ENCODE results near the gene MPPED1. TPM values are rescaled to one million over a fixed set of nuclear protein-coding genes. Genes with fewer than 3 reads are reported as not detected.

MPPED1 gene
- total RNA-seq, 4 donors from 2014 or later, result 0.23 to 0.99 (median 0.80) TPM; not detected in 1

DNA sequence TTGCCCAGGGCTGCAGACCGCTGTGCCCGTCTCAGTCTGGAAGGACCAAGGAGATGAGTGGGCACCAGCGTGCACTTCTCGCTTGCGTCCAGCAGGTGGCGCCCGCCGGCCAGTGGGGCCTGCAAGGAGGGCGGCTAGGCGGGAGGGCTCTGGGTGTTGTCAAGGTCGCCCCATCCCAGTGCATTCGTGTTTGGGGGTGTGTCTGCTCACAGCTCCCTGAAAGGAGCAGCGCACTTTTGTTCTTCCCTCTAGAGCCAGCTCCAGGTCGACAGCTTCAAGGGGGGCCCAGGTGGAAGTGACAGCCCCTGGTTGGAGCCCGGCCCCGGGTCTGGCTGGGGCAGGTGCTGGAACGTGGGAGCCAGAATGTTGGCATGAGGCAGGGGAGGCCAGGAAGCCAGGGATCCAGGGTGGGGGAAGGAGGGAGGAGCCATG, 23.4 kb upstream of the MPPED1 start:
- H3K27me3 ChIP-seq, result peaks cover 36% of the 10 kb centered on the region
- H3K36me3 ChIP-seq, result no peaks in the 10 kb centered on the region
- no peak overlapping the region for H3K27ac ChIP-seq
- H3K9me3 ChIP-seq, result no peaks in the 10 kb centered on the region
- peak; percentile 78 to 88 for DNase-seq (ENCODE audit: low spot score in 2 of 2)
- 5% methylated on average over 15 of the region's 17 CpGs for WGBS
- TF ChIP-seq POLR2A (IDR thresholded peaks at IDR 0.05), result no peak
- TF ChIP-seq, protein P1, sequence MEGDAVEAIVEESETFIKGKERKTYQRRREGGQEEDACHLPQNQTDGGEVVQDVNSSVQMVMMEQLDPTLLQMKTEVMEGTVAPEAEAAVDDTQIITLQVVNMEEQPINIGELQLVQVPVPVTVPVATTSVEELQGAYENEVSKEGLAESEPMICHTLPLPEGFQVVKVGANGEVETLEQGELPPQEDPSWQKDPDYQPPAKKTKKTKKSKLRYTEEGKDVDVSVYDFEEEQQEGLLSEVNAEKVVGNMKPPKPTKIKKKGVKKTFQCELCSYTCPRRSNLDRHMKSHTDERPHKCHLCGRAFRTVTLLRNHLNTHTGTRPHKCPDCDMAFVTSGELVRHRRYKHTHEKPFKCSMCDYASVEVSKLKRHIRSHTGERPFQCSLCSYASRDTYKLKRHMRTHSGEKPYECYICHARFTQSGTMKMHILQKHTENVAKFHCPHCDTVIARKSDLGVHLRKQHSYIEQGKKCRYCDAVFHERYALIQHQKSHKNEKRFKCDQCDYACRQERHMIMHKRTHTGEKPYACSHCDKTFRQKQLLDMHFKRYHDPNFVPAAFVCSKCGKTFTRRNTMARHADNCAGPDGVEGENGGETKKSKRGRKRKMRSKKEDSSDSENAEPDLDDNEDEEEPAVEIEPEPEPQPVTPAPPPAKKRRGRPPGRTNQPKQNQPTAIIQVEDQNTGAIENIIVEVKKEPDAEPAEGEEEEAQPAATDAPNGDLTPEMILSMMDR (IDR thresholded peaks at IDR 0.05), result peak; percentile 75 to 99
- peaks cover 7% of the 10 kb centered on the region for H3K4me1 ChIP-seq
- H3K4me3 ChIP-seq, result no peak overlapping the region

DNA sequence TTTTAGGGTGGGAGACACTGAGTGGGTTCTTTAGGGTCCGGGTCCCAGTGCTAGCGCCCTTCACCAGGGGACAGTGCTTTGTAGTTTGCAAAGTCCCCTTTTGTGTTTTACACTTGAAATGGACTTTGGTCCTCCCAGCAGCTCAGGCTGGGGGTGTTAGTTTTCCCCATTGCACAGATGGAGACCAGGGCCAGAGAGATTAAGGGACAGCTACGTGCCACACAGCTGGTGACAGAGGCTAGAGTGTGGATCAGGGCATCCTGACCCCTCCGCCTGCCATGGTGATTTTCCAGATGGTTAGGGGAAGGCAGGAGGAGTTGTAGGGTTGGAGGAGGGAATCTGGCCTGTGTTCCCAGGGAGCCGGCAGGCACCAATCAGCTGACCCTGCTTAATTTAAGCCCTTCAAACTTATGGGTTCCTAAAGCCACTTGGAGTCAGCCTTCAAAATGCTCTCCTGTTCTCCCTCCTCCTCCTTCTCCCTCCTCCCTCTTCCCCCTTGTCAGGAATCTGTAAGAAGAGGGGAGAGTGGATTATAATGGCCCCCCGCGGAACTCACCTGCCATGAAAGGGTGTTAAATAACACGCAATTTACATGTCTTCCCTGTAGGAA, 22.5 kb upstream of the MPPED1 start:
- Histone ChIP-seq H3K36me3 (no peaks in the 10 kb centered on the region), H3K27me3 (peaks cover 36% of the 10 kb centered on the region), H3K27ac (no peak overlapping the region), H3K4me3 (no peak overlapping the region), H3K9me3 (no peaks in the 10 kb centered on the region), H3K4me1 (peaks cover 7% of the 10 kb centered on the region)
- TF ChIP-seq POLR2AphosphoS5 (IDR thresholded peaks at IDR 0.05) (no peak), POLR2A (IDR thresholded peaks at IDR 0.05) (no peak), EP300 (IDR thresholded peaks at IDR 0.05) (no peak)
- TF ChIP-seq, protein P1 (IDR thresholded peaks at IDR 0.05), result no peak
- peak in 1 of 2 donors; percentile 14 for DNase-seq (ENCODE audit: low spot score in 2 of 2)
- WGBS, result 74% methylated on average over 8 of the region's 8 CpGs

DNA sequence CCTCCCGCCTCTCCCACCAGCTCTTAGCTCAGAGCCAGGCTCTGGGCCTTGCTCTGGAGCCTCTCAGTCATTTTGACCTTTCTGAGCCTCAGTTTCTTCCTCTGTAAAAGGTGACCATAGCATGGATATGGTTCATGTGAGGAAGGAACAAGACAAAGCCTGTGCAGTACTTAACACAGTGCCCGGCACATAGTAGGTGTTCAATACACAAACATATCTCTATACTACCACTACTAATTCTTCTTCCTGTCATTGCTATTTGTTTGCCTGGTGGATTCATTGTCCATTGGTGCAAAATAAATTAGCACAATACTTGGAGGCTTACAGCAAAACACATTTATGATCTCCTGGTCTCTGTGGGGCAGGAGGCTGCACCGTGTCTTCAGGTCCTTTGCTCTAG, 21.6 kb upstream of the MPPED1 start:
- Histone ChIP-seq H3K4me3 (no peak overlapping the region), H3K36me3 (no peaks in the 10 kb centered on the region), H3K4me1 (peaks cover 7% of the 10 kb centered on the region), H3K27ac (no peak overlapping the region), H3K27me3 (peaks cover 31% of the 10 kb centered on the region), H3K9me3 (no peaks in the 10 kb centered on the region)
- TF ChIP-seq POLR2A (IDR thresholded peaks at IDR 0.05) (no peak), EP300 (IDR thresholded peaks at IDR 0.05) (no peak), POLR2AphosphoS5 (IDR thresholded peaks at IDR 0.05) (no peak)
- TF ChIP-seq, protein P1 (IDR thresholded peaks at IDR 0.05), result no peak
- peak in 1 of 2 donors; percentile 3 for DNase-seq (ENCODE audit: low spot score in 2 of 2)
- WGBS, result 96% methylated on average over 3 of the region's 3 CpGs

DNA sequence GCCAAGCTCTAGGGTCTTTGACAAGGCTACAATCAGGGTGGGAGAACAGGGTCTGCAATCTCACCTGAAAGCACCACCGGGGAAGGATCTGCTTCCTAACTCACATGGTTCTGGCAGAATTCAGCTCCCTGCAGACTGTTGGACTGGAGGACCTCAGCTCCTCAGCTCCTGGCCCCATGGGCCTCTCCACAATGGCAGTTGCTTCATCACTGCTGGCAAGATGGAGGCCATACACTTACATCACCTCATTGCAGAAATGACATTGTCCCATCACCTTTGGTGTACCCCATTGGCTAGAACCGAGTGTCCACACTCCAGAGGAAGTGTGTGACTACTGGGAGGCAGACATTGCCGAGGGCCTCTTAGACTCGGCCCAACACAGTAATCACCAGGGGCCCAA, 20.9 kb upstream of the MPPED1 start:
- H3K27ac ChIP-seq, result no peak overlapping the region
- no peak overlapping the region for H3K4me3 ChIP-seq
- TF ChIP-seq, protein P1 (IDR thresholded peaks at IDR 0.05), result no peak
- no peak for TF ChIP-seq EP300 (IDR thresholded peaks at IDR 0.05)
- TF ChIP-seq POLR2A (IDR thresholded peaks at IDR 0.05), result no peak
- H3K27me3 ChIP-seq, result peaks cover 30% of the 10 kb centered on the region
- peaks cover 2% of the 10 kb centered on the region for H3K4me1 ChIP-seq
- H3K9me3 ChIP-seq, result no peaks in the 10 kb centered on the region
- peak in 1 of 2 donors; percentile 21 for DNase-seq (ENCODE audit: low spot score in 2 of 2)
- H3K36me3 ChIP-seq, result no peaks in the 10 kb centered on the region
- no CpG with 5 or more reads among the region's 4 CpGs for WGBS

DNA sequence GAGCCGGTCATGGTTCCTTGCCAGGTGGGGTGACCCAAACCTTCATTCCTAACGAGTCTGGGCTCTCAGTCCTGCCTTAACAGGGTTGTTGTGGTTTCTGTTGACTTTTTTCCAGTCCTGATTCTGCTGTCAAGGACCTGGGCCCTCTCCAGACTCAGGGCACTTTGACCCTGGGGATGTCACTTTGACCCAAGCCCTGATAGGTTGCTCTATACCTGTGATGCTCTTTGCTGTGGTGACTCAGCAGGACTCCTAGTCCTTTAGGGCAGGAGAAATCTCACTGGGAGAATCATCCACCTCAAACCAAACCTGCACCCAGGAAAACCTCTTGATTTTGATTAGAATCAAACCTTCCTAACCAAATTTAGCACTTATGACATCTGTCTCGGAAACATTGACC, 20.5 kb upstream of the MPPED1 start:
- Histone ChIP-seq H3K36me3 (no peaks in the 10 kb centered on the region), H3K9me3 (no peaks in the 10 kb centered on the region), H3K27me3 (peaks cover 29% of the 10 kb centered on the region), H3K27ac (no peak overlapping the region), H3K4me1 (no peaks in the 10 kb centered on the region), H3K4me3 (no peak overlapping the region)
- TF ChIP-seq POLR2A (IDR thresholded peaks at IDR 0.05), result no peak
- no peak for TF ChIP-seq POLR2AphosphoS5 (IDR thresholded peaks at IDR 0.05)
- no peak for TF ChIP-seq EP300 (IDR thresholded peaks at IDR 0.05)
- TF ChIP-seq, protein P1 (IDR thresholded peaks at IDR 0.05), result no peak
- WGBS, result 87% methylated on average over 1 of the region's 3 CpGs
- no peak for DNase-seq (ENCODE audit: low spot score in 2 of 2)

Data from suprapubic skin (tissue), 4 donors.